WTC11 (cell line): Measurements from ENCODE around the gene WDR26.

Source experiments
- ATF2 ChIP-seq: sonication (generic); formaldehyde crosslinking; IDR thresholded peaks from 2 replicates; pipeline ENCODE4 v1.8.1; 2022; ENCODE audit warnings: low read depth, missing genetic modification reagents, borderline replicate concordance
- CREB1 ChIP-seq: sonication (generic); formaldehyde crosslinking; IDR thresholded peaks from 2 replicates; pipeline ENCODE4 v1.8.0; 2023; ENCODE audit warnings: mild to moderate bottlenecking, missing genetic modification reagents
- CTCF ChIP-seq: fragments of 200-600 bp; IDR thresholded peaks from 2 replicates; pipeline ENCODE4 v1.8.0; 2022; ENCODE audit warnings: antibody characterized with exemption
- FOXK1 ChIP-seq: sonication (generic); formaldehyde crosslinking; IDR thresholded peaks from 2 replicates; pipeline ENCODE4 v1.8.0; 2022; ENCODE audit warnings: mild to moderate bottlenecking, moderate library complexity, missing genetic modification reagents
- FOXP1 ChIP-seq: sonication (generic); formaldehyde crosslinking; IDR thresholded peaks from 2 replicates; pipeline ENCODE4 v1.8.0; 2022; ENCODE audit warnings: missing genetic modification reagents, mild to moderate bottlenecking, moderate library complexity, borderline replicate concordance
- MAX ChIP-seq: sonication (generic); formaldehyde crosslinking; IDR thresholded peaks from 2 replicates; pipeline ENCODE4 v1.8.0; 2022; ENCODE audit warnings: mild to moderate bottlenecking, missing genetic modification reagents
- TP53 ChIP-seq: sonication (generic); formaldehyde crosslinking; IDR thresholded peaks from 2 replicates; pipeline ENCODE4 v1.8.1; 2023; ENCODE audit warnings: mild to moderate bottlenecking, missing genetic modification reagents
- USF2 ChIP-seq: sonication (generic); formaldehyde crosslinking; IDR thresholded peaks from 2 replicates; pipeline ENCODE4 v1.8.1; 2023; ENCODE audit warnings: mild to moderate bottlenecking, missing genetic modification reagents, moderate library complexity
- ZBTB21 ChIP-seq: sonication (generic); formaldehyde crosslinking; IDR thresholded peaks from 2 replicates; pipeline ENCODE4 v1.8.1; 2023; ENCODE audit warnings: mild to moderate bottlenecking, missing genetic modification reagents, borderline replicate concordance
- ZNF121 ChIP-seq: sonication (generic); formaldehyde crosslinking; IDR thresholded peaks from 2 replicates; pipeline ENCODE4 v1.8.0; 2023; ENCODE audit warnings: missing genetic modification reagents

GRCh38 chr1:224411766-224412165 is 22.8 kb downstream of the WDR26 start:
- no peak for TF ChIP-seq MAX (CRISPR knock-in tag)
- no peak for TF ChIP-seq CTCF
- TF ChIP-seq USF2 (CRISPR knock-in tag), result no peak
- no peak for TF ChIP-seq CREB1
- TF ChIP-seq FOXK1 (CRISPR knock-in tag), result no peak
- TF ChIP-seq ZBTB21 (CRISPR knock-in tag), result no peak
- no peak for TF ChIP-seq FOXP1 (CRISPR knock-in tag)
- no peak for TF ChIP-seq ZNF121 (CRISPR knock-in tag)
- TF ChIP-seq ATF2 (CRISPR knock-in tag), result no peak
- TF ChIP-seq TP53, result no peak
